WI38 (cell line): ENCODE measurements around the gene GPHN.

Source experiments
- H3K4me3 ChIP-seq: 2 replicates; pipeline ENCODE4 v1.5.1; 2011; ENCODE audit warnings: low read depth, mild to moderate bottlenecking, control low read depth, low read length
- TF ChIP-seq, protein P1 (sequence below): IDR thresholded peaks from 2 replicates; pipeline ENCODE4 v1.5.1; 2012; ENCODE audit warnings: low read depth, mild to moderate bottlenecking, control low read depth, low read length

Gene GPHN

DNA sequence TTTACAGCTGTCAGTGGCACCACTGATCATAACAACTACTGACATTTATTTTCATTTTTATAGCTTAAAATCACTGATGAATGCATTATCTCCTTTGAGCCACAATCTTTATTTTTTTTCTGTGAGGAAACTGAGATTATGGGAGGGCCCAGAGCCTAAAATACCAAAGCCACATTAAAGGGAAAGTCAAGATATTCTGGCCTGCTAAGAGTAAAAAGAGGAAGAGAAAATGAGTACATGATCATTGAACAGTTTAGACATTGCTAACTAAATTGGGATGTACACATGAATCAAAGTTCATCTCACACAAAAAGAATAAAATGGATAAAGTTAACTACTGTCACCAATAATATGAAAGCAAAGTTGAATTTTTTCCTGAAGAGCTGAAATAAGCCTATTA lies 510.8 kb downstream of the GPHN start:
- TF ChIP-seq, protein P1, sequence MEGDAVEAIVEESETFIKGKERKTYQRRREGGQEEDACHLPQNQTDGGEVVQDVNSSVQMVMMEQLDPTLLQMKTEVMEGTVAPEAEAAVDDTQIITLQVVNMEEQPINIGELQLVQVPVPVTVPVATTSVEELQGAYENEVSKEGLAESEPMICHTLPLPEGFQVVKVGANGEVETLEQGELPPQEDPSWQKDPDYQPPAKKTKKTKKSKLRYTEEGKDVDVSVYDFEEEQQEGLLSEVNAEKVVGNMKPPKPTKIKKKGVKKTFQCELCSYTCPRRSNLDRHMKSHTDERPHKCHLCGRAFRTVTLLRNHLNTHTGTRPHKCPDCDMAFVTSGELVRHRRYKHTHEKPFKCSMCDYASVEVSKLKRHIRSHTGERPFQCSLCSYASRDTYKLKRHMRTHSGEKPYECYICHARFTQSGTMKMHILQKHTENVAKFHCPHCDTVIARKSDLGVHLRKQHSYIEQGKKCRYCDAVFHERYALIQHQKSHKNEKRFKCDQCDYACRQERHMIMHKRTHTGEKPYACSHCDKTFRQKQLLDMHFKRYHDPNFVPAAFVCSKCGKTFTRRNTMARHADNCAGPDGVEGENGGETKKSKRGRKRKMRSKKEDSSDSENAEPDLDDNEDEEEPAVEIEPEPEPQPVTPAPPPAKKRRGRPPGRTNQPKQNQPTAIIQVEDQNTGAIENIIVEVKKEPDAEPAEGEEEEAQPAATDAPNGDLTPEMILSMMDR = no peak
- no peak overlapping the region for H3K4me3 ChIP-seq

DNA sequence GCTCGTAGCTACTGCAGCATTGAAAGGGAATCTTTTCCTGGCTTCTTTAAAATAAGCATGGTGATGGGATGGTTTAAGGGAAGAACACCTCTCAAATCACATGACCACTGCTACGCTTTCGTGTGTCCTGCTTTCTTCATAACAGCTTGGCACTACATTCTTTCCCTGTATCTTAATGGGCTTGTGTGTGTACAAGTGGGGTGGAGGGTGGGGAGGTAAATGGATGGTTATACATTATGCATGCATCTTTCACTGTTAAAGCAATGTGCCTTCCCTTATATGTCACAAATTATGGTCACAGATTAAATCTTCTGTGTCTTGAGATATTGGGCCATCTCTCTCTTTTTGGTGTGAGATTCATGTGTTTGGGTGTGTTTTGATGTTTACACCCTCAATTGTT lies 511.8 kb downstream of the GPHN start:
- TF ChIP-seq, protein P1 = no peak
- no peak overlapping the region for H3K4me3 ChIP-seq

GRCh38 chr14:67031920-67032774 lies 524.2 kb downstream of the GPHN start:
- TF ChIP-seq, protein P1 = no peak
- no peak overlapping the region for H3K4me3 ChIP-seq

- TF ChIP-seq, protein P1 = no peak
Observed at GRCh38 chr14:67045440-67045839, 537.5 kb downstream of the GPHN start.

GRCh38 chr14:67050896-67051295 lies 542.9 kb downstream of the GPHN start:
- TF ChIP-seq, protein P1 = no peak
- H3K4me3 ChIP-seq = no peak overlapping the region

More at GRCh38 chr14:67045440-67045839, 537.5 kb downstream of the GPHN start:
- H3K4me3 ChIP-seq = no peak overlapping the region

GRCh38 chr14:67056684-67057083 lies 548.7 kb downstream of the GPHN start:
- TF ChIP-seq, protein P1 = no peak
- H3K4me3 ChIP-seq = no peak overlapping the region

GRCh38 chr14:67059596-67059995 lies 551.6 kb downstream of the GPHN start:
- TF ChIP-seq, protein P1 = no peak
- H3K4me3 ChIP-seq = no peak overlapping the region
